Amygdala (tissue), 56 donors: ENCODE results near the gene AP2M1.

Experiments
- DNase-seq, 56 donors: peaks; one replicate each; lab custom pipeline; 2025; lab: John Stamatoyannopoulos, UW

The AP2M1 gene

DNA sequence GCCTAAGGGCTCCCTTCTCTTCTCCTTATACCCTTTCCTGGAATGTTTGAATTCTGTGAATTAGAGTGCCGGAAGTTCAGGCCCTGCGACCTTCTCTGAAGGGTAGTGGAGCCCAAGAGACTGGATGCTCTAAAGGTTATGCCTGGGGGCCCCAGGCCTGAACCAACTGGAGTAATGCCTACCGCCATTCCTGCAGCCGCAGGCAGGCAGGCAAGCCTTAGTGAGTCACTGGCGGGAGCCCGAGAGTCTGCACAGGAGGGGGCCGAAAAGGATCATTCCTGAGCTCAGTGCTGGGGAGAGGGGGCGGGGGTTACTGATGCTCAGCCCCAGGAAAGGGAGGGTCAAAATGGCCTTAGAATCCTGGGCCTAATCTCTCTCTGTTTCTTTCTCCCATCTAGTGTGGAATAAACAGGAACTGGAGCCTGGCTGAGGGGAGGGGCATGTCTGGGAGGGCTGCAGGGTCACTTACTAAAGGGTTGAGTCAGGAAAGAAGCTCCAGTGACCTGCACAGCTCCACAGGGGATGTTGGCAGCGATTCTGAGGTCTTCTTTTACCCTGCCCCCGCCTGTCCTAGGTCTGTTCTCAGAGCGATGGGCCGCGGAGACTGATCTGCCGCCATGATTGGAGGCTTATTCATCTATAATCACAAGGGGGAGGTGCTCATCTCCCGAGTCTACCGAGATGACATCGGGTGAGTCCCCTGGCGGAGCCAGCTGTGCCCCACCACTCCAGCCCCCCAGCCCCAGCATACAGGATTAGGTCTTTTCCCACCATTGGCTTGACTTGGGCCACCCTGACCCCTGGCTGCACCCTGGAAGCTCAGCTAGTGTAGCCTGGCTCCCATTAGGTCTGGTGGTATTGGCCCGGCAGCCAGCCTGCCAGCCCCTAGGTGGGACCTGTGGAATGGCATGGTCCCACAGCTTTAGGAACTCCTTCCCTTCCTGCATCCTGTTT, 2.0 kb downstream of the AP2M1 start:
- peak in 25 of 56 donors; percentile 6 to 74 (median 36) for DNase-seq

DNA sequence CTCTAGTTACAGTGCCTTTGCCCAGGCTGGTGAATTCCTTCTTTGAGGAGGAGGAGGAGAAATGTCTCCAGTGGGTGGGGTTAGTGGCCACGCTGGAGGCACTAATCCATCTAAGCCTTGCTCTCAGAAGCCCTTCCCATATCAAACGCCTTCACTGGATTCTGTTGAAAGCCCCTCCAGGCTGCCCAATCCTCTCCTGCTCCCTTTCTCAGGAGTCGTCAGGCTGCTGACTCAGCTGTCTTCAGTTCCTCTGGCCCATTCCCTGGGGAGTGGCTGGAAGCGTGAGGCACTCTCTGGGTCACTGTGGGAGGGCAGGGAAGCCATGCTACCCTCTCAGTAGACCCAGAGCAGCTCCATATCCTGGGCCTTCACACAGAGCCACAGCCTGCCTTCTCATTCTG, 2.7 kb downstream of the AP2M1 start:
- DNase-seq: no peak

DNA sequence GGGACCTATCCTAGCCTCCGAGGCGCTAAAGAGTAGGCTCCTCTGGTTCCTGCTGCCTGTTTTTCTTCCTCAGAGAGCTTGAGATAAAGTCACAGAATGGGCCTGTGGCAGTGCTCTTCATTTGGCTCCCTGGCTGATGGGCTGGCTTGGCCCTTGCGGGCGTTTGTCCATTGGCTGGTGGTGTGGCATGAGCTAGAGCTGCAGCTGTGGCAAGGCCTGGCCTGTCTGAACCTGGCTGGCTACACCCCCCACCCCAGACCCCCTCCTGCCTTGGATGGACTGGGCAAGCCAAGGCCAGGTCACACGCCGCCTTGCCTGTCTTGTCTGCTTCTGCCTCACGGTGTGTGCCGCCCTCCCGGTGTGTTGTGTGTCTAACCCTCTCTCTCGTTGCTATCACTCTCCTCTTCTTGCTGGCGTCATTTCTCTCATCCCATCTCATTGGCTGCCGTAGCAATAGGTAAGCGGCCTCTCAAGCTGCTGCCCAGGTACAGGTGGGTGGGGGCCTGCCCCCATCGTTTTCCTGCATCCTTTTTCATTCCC, 3.2 kb downstream of the AP2M1 start:
- no peak for DNase-seq

DNA sequence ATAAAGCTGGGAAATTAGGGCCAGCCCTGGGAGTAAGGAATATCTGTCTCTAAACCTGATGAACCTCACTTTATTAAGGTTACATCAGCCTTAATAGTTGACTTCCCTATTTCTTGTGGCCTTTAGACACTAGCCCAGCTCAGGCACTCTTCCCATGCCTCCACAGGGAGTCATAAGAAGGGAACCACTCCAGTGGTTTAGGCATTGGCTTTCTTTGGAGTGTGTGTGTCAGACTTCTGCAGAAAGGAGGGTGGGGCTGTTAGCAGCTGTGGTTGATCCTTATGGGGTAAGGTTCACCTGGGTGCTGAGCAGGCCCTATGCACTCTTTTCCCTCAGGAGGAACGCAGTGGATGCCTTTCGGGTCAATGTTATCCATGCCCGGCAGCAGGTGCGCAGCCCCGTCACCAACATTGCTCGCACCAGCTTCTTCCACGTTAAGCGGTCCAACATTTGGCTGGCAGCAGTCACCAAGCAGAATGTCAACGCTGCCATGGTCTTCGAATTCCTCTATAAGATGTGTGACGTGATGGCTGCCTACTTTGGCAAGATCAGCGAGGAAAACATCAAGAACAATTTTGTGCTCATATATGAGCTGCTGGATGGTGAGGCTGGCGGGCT, 4.0 kb downstream of the AP2M1 start:
- DNase-seq: no peak

DNA sequence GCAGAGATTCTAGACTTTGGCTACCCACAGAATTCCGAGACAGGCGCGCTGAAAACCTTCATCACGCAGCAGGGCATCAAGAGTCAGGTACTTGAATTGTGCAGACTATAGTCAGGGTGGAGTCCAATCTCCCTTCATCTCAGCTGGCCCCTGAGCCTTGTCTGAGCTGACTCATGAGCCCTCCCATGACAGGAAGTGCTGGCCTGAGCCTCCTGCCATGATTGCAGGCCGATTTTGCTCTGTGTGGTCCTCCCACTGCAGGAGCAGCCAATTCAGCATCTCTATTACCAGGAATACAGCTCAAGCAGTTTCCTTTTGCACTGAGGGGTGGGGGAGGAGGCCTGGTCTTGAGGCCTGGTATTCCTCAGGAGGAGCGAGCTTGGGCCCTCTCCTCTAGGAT, 5.5 kb downstream of the AP2M1 start:
- DNase-seq: no peak

DNA sequence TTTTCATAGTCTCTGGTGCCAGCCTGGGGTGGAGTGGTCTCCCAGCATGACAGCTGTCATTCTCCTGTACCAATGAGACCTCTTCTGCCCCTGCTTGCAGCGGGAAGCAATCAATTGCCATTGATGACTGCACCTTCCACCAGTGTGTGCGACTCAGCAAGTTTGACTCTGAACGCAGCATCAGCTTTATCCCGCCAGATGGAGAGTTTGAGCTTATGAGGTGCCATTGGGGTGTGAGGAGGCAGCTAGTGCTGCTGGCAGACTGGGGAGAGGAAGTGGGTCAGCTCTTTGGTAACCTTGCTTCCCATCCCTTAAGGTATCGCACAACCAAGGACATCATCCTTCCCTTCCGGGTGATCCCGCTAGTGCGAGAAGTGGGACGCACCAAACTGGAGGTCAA, 6.9 kb downstream of the AP2M1 start:
- no peak for DNase-seq

DNA sequence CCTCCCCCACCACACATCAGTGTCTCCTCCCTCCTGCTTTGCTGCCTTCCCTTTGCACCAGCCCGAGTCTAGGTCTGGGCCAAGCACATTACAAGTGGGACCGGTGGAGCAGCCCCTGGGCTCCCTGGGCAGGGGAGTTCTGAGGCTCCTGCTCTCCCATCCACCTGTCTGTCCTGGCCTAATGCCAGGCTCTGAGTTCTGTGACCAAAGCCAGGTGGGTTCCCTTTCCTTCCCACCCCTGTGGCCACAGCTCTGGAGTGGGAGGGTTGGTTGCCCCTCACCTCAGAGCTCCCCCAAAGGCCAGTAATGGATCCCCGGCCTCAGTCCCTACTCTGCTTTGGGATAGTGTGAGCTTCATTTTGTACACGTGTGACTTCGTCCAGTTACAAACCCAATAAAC, 9.0 kb downstream of the AP2M1 start:
- DNase-seq: no peak

DNA sequence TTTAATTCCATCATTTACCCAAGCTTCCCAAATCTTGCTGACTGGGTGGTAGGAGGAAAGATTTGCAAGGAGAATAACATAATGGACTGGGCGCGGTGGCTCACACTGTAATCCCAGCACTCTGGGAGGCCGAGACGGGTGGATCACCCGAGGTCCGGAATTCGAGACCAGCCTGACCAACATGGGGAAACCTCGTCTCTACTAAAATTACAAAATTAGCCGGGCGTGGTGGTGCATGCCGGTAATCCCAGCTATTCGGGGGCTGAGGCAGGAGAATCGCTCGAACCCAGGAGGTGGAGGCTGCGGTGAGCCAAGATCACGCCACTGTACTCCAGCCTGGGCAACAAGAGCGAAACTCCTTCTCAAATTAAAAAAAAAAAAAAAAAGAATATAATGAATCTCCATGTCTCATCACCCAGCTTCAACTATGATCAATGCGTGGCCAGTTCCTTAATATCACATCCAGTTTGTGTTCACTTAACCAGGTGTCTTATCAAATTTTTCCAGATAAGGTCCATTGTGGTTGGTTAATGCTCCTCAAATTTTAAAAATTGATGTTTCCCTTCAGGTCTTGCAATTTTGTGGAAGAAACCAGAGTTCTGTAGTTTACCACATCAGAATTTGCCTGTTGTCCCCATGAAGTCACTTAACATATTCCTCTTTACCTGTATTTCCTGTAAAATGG, 10.0 kb downstream of the AP2M1 start:
- DNase-seq: no peak

DNA sequence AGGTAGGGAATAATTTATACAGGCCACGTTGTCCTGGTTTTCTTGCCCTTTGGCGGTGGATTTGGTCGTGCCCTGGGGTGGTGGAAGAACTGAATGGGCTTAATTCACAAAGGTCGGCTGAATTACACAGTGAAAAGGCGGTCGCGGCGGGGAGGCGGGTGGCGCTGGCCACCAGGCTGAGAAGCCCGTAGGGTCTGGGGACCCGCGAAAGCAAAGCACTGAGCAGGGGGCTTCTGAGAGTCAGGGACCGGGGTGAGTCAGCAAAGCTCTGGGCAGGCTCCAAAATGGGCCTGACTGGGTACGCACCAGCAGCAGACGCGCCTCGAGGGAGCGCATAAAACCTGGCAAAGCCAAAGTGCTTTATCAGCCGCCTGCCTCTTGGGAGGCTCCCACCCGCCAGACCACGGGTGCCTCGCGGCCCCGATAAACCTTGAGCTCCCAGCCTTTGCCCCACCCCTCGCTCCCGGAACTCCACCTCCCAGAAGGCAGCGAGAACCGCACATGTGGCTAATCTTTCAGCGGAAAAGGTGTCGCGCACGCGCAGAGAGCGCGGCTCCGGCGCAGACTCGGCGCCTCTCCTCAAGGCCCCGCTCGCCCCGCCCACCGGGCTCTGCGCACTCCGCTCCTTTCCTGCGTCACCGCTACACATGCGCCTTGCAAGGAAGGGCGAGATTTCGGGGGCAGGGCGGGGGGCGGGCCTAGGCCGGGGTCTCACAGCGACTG, 11.0 kb downstream of the AP2M1 start:
- peak; percentile 91 to 100 (median 98) for DNase-seq

DNA sequence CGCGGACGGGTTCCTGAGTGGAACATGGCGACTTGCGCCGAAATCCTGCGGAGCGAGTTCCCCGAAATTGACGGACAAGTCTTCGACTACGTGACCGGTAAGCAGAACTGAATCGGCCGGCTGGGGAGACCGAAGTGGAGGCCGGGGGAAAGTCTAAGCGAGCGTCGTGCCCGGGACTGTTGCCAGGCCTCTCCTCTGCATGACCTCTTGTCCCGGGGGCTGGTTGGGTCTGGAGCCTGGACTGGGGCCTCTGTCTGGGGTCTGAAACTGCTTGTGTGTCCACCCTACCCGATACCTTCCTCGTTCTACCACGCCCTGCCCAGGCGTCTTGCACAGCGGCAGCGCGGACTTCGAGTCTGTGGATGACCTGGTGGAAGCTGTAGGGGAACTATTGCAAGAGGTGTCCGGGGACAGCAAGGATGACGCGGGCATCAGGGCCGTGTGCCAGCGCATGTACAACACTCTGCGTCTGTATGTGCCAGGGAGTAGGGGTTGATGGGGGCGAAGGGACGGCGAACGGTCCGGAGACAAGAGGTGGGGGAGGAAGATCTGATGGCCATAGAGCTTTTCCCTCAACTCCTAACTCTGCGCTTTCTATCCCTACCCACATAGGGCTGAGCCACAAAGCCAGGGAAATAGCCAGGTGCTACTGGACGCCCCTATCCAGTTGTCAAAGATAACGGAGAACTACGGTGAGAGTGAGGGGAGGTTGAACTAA, 11.7 kb downstream of the AP2M1 start, which contains the start of gene ABCF3:
ABCF3 (plus strand) TSS at position 16 of the 718 bp plus-strand sequence; CDS start at position 25, 9 bp downstream.
- peak in 2 of 56 donors; percentile 52 to 67 for DNase-seq

DNA sequence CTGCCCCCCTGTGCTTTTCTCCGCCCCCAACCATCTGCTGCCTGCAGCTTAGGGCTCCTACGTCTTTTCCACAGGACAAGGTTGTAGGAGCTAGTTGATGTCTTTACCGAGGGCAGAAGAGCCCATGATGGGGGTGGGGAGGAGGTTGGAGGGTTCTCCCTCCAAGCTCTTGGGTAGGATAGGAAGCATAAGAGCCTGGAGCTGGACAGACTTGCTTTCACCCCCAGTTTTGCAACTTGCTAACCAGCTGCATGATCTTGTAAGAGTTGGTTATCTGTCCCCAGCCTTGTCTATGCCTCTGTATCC, 12.2 kb downstream of the AP2M1 start:
- no peak for DNase-seq

DNA sequence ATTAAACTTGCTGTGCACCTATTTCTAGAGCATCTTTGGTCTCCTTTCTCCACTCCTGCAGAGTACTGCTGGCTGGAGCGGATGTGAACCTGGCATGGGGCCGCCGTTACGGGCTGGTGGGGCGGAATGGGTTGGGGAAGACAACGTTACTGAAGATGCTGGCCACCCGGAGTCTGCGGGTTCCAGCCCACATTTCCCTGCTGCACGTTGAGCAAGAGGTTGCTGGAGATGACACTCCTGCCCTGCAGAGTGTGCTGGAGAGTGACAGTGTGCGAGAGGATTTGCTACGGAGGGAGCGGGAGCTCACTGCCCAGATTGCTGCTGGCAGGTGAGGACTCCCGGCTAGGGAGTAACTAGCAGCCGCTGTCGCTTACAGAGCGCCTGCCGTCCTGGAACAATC, 13.4 kb downstream of the AP2M1 start:
- DNase-seq: no peak

DNA sequence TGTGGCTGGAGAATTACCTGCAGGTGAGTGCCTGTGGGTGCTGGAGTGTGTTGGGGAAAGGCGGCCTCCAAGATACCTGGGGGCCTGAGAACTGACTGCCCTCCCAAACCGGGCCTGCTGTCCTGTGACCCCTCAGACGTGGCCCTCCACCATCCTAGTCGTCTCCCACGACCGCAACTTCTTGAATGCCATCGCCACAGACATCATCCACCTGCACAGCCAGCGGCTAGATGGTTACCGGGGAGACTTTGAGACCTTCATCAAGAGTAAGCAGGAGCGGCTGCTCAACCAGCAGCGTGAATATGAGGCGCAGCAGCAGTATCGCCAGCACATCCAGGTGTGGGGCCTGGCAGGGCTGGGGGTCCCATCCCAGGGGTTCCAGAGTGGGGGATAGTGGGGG, 14.8 kb downstream of the AP2M1 start:
- DNase-seq: no peak

DNA sequence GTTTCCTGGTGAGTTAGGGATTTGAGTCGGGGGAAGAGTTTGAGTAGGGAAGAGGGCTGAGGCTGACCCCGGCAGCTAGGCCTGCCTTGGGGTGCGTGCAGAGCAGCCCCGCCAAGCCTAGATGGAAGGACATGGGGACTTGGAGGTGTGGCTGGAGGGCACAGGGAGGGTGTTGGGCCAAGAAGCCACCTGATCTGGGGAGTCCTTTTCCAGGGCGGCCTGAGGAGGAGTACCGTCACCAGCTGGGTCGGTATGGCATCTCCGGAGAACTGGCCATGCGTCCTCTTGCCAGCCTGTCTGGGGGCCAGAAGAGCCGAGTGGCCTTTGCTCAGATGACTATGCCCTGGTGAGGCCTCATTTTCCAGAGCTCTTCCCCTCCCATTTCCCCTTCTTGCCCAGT, 18.2 kb downstream of the AP2M1 start:
- DNase-seq: no peak

DNA sequence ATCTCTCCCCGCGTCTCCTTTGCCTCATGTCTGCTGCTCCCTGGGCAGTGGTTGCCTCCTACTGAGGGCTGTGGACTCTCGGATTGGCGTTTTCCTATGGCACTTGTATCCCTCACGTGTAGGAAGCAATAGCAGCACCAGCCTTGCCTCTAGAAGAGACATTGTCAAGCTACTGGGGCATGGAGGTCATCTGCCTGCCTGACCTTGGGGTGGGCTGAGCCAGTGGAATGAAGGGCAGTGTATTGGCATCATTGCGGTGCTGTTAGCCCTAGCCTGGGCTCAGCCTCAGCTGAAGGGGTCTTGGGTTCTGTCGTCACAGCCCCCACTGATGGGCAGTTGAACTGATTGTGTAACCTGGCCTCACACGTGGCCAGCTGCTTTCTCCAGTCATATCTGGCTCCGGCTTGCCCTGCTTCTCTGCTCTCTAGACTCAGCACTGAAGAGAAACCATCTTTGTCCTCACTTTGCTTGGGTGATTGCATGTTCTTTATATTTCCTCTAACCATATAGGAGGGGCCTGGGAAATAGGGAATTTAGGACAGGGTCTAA, 19.4 kb downstream of the AP2M1 start:
- no peak for DNase-seq

DNA sequence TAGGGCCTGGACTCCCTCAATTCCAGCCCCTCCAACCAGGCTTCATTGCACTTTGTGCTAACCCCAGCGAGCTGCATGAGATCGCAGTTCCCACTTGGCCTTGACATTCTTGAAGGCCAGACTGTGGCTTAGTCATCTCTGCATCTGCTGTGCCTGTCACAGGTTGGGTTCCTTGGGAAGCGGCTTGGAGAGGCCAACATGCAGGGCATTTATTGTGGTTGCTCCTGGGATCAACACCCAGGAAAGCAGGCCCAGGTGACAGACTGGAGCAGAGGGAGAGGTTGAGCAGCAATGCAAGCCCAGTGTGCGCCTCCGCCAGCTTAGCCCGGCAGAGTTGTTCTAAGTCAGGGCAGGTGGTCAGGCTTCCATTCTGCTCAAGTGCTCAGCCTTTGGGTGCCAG, 21.9 kb downstream of the AP2M1 start:
- no peak for DNase-seq

DNA sequence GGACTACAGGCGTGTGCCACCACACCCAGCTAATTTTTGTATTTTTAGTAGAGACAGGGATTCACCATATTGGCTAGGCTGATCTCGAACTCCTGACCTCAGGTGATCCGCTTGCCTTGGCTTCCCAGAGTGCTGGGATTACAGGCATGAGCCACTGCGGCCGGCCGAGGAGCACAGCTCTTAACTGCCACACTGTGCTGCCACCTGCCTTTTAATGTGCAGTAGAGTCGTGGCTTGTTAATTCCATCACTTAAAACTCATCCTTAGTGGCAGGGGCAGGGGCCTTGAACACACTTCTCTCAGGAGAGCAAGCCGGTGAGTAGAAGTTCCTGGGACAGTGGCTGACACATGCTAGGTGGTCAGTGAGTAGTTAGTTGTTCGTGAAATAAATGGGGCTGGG, 23.9 kb downstream of the AP2M1 start:
- DNase-seq: no peak

DNA sequence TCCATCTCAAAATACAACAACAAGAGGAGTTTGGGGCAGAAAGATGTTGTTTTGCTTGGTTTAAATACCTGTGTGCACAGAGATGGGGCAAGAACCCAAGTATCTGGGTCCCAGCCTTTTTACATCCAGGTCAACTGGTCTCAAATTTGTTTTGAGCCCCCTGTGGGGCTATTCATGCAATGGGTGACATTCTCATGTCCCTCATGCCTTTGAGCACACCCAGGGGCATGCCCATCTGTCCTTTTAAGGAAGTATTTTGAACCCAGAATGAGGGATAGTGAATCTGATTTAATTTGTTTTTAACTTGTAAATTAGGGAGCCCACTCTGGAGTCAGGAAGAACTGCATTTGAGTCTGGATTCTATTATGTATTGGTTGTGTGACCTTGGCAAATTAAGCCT, 26.2 kb downstream of the AP2M1 start:
- no peak for DNase-seq

DNA sequence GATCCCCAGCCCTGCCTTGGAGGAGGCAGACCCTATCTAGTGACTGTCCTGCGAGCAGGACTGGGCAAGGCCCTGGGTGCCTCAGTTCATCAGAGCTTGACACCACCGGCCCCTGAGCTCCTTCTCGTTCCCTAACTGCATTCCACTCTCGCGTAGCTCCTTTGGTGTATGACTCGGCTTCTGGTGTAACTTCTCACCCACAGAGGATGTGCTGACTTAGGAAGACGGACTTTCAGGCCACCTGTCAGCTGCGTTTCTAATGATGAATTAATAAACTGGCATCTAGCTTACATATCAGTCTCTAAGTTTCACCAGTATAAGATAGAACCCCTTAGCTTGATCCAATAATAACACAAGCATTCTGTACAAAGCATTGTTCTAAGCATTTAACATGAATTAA, 28.9 kb downstream of the AP2M1 start:
- DNase-seq: no peak
